OCI-LY7 (cell line): ENCODE data around the gene NMD3. TPM values are rescaled to one million over a fixed set of nuclear protein-coding genes. Genes with fewer than 3 reads are reported as not detected.

ENCODE experiments used
- BruUV-seq: library from RNA; stranded (reverse); fragments of 400-500 nt; replicated peaks from 2 replicates; lab custom pipeline; 2021; lab: Mats Ljungman, UMichigan
- CTCF ChIA-PET: fragments of 300-600 bp; sonication (Branson Sonifier 250); formaldehyde crosslinking; loops from one replicate; lab custom pipeline; 2022; ENCODE audit warnings: antibody characterized with exemption; ENCODE audit not compliant: unreplicated experiment; lab: Charles Lee
- POLR2A ChIA-PET: fragments of 300-600 bp; sonication (Branson Sonifier 250); formaldehyde crosslinking; loops from one replicate; lab custom pipeline; 2022; ENCODE audit warnings: antibody characterized with exemption; lab: Charles Lee
- DNase-seq: peaks from one replicate; pipeline ENCODE4 v3.0.0-alpha.2; 2015; ENCODE audit warnings: low spot score
- H2AFZ ChIP-seq: fragments of 200-600 bp; sonication (generic), shearing (Covaris generic); 2 replicates; pipeline ENCODE4 v1.6.1; 2014; ENCODE audit warnings: mild to moderate bottlenecking, antibody characterized with exemption, low read length, moderate library complexity
- H3K27ac ChIP-seq: fragments of 200-600 bp; sonication (generic); 2 replicates; pipeline ENCODE4 v1.5.1; 2014; ENCODE audit warnings: mixed run types, low read depth, mild to moderate bottlenecking, moderate library complexity, low read length, inconsistent platforms; ENCODE audit not compliant: poor library complexity, severe bottlenecking
- H3K36me3 ChIP-seq: fragments of 200-600 bp; sonication (generic); 2 replicates; pipeline ENCODE4 v1.6.1; 2014; ENCODE audit warnings: mild to moderate bottlenecking, antibody characterized with exemption, low read length, moderate library complexity, mixed read lengths; ENCODE audit not compliant: insufficient read depth
- H3K4me1 ChIP-seq: fragments of 200-600 bp; sonication (generic); 2 replicates; pipeline ENCODE4 v1.5.1; 2014; ENCODE audit warnings: mild to moderate bottlenecking, low read length; ENCODE audit not compliant: insufficient read depth, poor library complexity, severe bottlenecking
- H3K4me2 ChIP-seq: fragments of 200-600 bp; sonication (generic); 2 replicates; pipeline ENCODE4 v1.6.1; 2014; ENCODE audit warnings: mild to moderate bottlenecking, low read length
- H3K4me3 ChIP-seq: fragments of 200-600 bp; sonication (generic); 2 replicates; pipeline ENCODE4 v1.5.1; 2014; ENCODE audit warnings: mild to moderate bottlenecking, low read depth, low read length; ENCODE audit not compliant: poor library complexity, severe bottlenecking
- H3K79me2 ChIP-seq: fragments of 200-600 bp; sonication (generic); 2 replicates; pipeline ENCODE4 v1.6.1; 2016; ENCODE audit warnings: low read depth, mild to moderate bottlenecking, low read length, moderate library complexity, mixed read lengths; ENCODE audit not compliant: insufficient read depth
- H3K9me2 ChIP-seq: fragments of 200-600 bp; sonication (generic); 2 replicates; pipeline ENCODE4 v1.6.1; 2016; ENCODE audit warnings: mild to moderate bottlenecking, low read length, mixed read lengths; ENCODE audit not compliant: insufficient read depth
- H3K9me3 ChIP-seq: fragments of 200-600 bp; sonication (generic); 2 replicates; pipeline ENCODE4 v1.6.1; 2014; ENCODE audit warnings: mild to moderate bottlenecking, mixed run types, low read length, mixed read lengths
- H4K20me1 ChIP-seq: fragments of 200-600 bp; sonication (generic); 2 replicates; pipeline ENCODE4 v1.6.1; 2014; ENCODE audit warnings: mild to moderate bottlenecking, antibody characterized with exemption, low read length, moderate library complexity, mixed read lengths; ENCODE audit not compliant: insufficient read depth
- CTCF ChIP-seq: fragments of 200-600 bp; sonication (generic); conservative IDR thresholded peaks from 2 replicates; pipeline ENCODE4 v1.5.1; 2014; ENCODE audit warnings: mild to moderate bottlenecking, antibody characterized with exemption, low read length, moderate library complexity, mixed read lengths
- EZH2phosphoT487 ChIP-seq: fragments of 200-600 bp; sonication (generic); IDR thresholded peaks from 2 replicates; pipeline ENCODE4 v1.6.1; 2018; ENCODE audit warnings: low read depth, borderline replicate concordance, mild to moderate bottlenecking, mixed run types, antibody characterized with exemption, low read length, moderate library complexity, mixed read lengths
- intact Hi-C: fragments of 100-400 bp; cut with micrococcal nuclease; formaldehyde crosslinking; loops from one replicate; pipeline ENCODE4 v1.10.0; 2022; ENCODE audit not compliant: unreplicated experiment
- total RNA-seq, 2 experiments: library from RNA; depleted of rRNA in 1 of 2; stranded (reverse); fragments of >200 nt in 1 of 2; shearing (Covaris generic) in 1 of 2; gene quantifications; 2 replicates each; pipeline ENCODE4 v1.2.3, GENCODE V29; 2014 to 2022

NMD3 gene
- total RNA-seq, 2 experiments from 2014 or later: 30.0 to 55.2 TPM

- Histone ChIP-seq H3K79me2 (no peaks in the 10 kb centered on the region), H2AFZ (no peak overlapping the region), H3K4me1 (no peaks in the 10 kb centered on the region), H3K9me3 (no peaks in the 10 kb centered on the region), H3K4me3 (no peak overlapping the region), H3K36me3 (no peaks in the 10 kb centered on the region), H4K20me1 (no peaks in the 10 kb centered on the region), H3K9me2 (no peaks in the 10 kb centered on the region), H3K4me2 (no peak overlapping the region), H3K27ac (no peak overlapping the region)
- DNase-seq: no peak
- BruUV-seq: no TSS peak
- intact Hi-C loops: no loop called here
- ChIA-PET CTCF (no interaction called here), POLR2A (interaction anchor here (0.6 to 1.2 kb wide), 3 partner anchors 14 to 399 kb away, joined by 3 to 4 read pairs (median 4); no protein-coding TSS in a partner anchor)
- no peak for TF ChIP-seq EZH2phosphoT487
- no peak for TF ChIP-seq CTCF
Measured at GRCh38 chr3:161199926-161200325, 21.2 kb upstream of the NMD3 start.

- TF ChIP-seq EZH2phosphoT487 (no peak), CTCF (no peak)
- CTCF ChIA-PET: no interaction called here
- Histone ChIP-seq H3K36me3 (no peaks in the 10 kb centered on the region), H3K4me2 (no peak overlapping the region), H3K9me2 (no peaks in the 10 kb centered on the region), H3K4me1 (no peaks in the 10 kb centered on the region), H2AFZ (no peak overlapping the region), H3K27ac (no peak overlapping the region), H3K4me3 (no peak overlapping the region), H3K79me2 (no peaks in the 10 kb centered on the region), H4K20me1 (no peaks in the 10 kb centered on the region), H3K9me3 (no peaks in the 10 kb centered on the region)
- no TSS peak for BruUV-seq
- intact Hi-C loops: loop anchor here (2.0 kb wide), 1 partner anchor 247 kb away; no protein-coding TSS in a partner anchor
- POLR2A ChIA-PET: no interaction called here
- DNase-seq: no peak
Measured at GRCh38 chr3:161203485-161204098, 17.5 kb upstream of the NMD3 start.

- no peak overlapping the region for H3K4me2 ChIP-seq
- intact Hi-C loops: no loop called here
- BruUV-seq: no TSS peak
- H3K79me2 ChIP-seq: no peaks in the 10 kb centered on the region
- POLR2A ChIA-PET: interaction anchor here (1.0 to 1.6 kb wide), 2 partner anchors 13 to 117 kb away, joined by 3 to 6 read pairs; partner anchors contain the start of gene NMD3
- no peak overlapping the region for H2AFZ ChIP-seq
- no peak for DNase-seq
- H3K27ac ChIP-seq: no peak overlapping the region
- H3K9me3 ChIP-seq: no peaks in the 10 kb centered on the region
- H3K4me1 ChIP-seq: no peaks in the 10 kb centered on the region
- CTCF ChIA-PET: no interaction called here
- H4K20me1 ChIP-seq: no peaks in the 10 kb centered on the region
- no peaks in the 10 kb centered on the region for H3K36me3 ChIP-seq
- H3K9me2 ChIP-seq: no peaks in the 10 kb centered on the region
- H3K4me3 ChIP-seq: no peak overlapping the region
- TF ChIP-seq EZH2phosphoT487: no peak
- no peak for TF ChIP-seq CTCF
Measured at GRCh38 chr3:161208931-161209330, 12.2 kb upstream of the NMD3 start.
